ENCODE measurements around the gene DTWD2.

The DTWD2 gene

GRCh38 chr5:118987988-118988865 is at the start of gene DTWD2:
DTWD2 (minus strand) TSS chr5:118988547; CDS start chr5:118988511, 36 bp downstream.
- DNase-seq (peak; percentile 95), ATAC-seq (replicated peaks) (peak; percentile 93 to 94)
- Mint-ChIP-seq H3K4me3 (peak within 1 kb of the TSS; percentile 84 to 88), H3K27ac (peak within 1 kb of the TSS; percentile 84), H3K4me1 (peaks cover 7 to 32% of the 10 kb centered on the region in 2 donors), H3K36me3 (peaks cover 0 to 3% of the 10 kb centered on the region in 2 donors), H3K9me3 (no peaks in the 10 kb centered on the region), H3K27me3 (no peaks in the 10 kb centered on the region)

- no peaks in the 10 kb centered on the region for H3K27me3 Mint-ChIP-seq
- H3K4me1 Mint-ChIP-seq = peaks cover 5 to 14% of the 10 kb centered on the region in 2 donors
- ATAC-seq (replicated peaks) (no peak), DNase-seq (no peak)
- no peak overlapping the region for H3K27ac Mint-ChIP-seq
- no peaks in the 10 kb centered on the region for H3K9me3 Mint-ChIP-seq
- no peak overlapping the region for H3K4me3 Mint-ChIP-seq
- H3K36me3 Mint-ChIP-seq = peaks cover 0 to 1% of the 10 kb centered on the region in 2 donors
These were observed 49.3 kb upstream of the DTWD2 start for GRCh38 chr5:119037496-119038215.

- DNase-seq (no peak), ATAC-seq (replicated peaks) (no peak)
- Mint-ChIP-seq H3K27ac (no peak overlapping the region), H3K27me3 (no peaks in the 10 kb centered on the region), H3K36me3 (peaks cover 0 to 1% of the 10 kb centered on the region in 2 donors), H3K4me1 (peaks cover 12 to 26% of the 10 kb centered on the region in 2 donors), H3K9me3 (peaks cover 0 to 3% of the 10 kb centered on the region in 2 donors), H3K4me3 (no peak overlapping the region)
These were observed 47.9 kb upstream of the DTWD2 start for GRCh38 chr5:119036101-119036762.

GRCh38 chr5:119033135-119033534 is 44.8 kb upstream of the DTWD2 start:
- Mint-ChIP-seq H3K4me3 (no peak overlapping the region), H3K27me3 (no peaks in the 10 kb centered on the region), H3K4me1 (peaks cover 21 to 49% of the 10 kb centered on the region in 2 donors), H3K36me3 (no peaks in the 10 kb centered on the region), H3K27ac (peak overlapping the region; percentile 51), H3K9me3 (peaks cover 0 to 3% of the 10 kb centered on the region in 2 donors)
- no peak for ATAC-seq (replicated peaks)
- DNase-seq = no peak

GRCh38 chr5:119032656-119033055 is 44.3 kb upstream of the DTWD2 start:
- H3K4me3 Mint-ChIP-seq = peak overlapping the region; percentile 49 to 53
- H3K27ac Mint-ChIP-seq = peak overlapping the region; percentile 80
- ATAC-seq (replicated peaks) (peak; percentile 35 to 52), DNase-seq (no peak)
- H3K27me3 Mint-ChIP-seq = no peaks in the 10 kb centered on the region
- no peaks in the 10 kb centered on the region for H3K36me3 Mint-ChIP-seq
- peaks cover 22 to 51% of the 10 kb centered on the region in 2 donors for H3K4me1 Mint-ChIP-seq
- H3K9me3 Mint-ChIP-seq = peaks cover 0 to 3% of the 10 kb centered on the region in 2 donors

- Mint-ChIP-seq H3K27ac (peak overlapping the region; percentile 92), H3K9me3 (peaks cover 0 to 3% of the 10 kb centered on the region in 2 donors), H3K36me3 (no peaks in the 10 kb centered on the region), H3K4me3 (peak overlapping the region; percentile 47 to 69), H3K4me1 (peaks cover 22 to 51% of the 10 kb centered on the region in 2 donors), H3K27me3 (no peaks in the 10 kb centered on the region)
- ATAC-seq (replicated peaks) (peak; percentile 87 to 93), DNase-seq (peak; percentile 68)
These were observed 43.6 kb upstream of the DTWD2 start for GRCh38 chr5:119031905-119032304.

- H3K4me3 Mint-ChIP-seq = peak overlapping the region; percentile 62 to 69
- H3K36me3 Mint-ChIP-seq = no peaks in the 10 kb centered on the region
- H3K4me1 Mint-ChIP-seq = peaks cover 22 to 50% of the 10 kb centered on the region in 2 donors
- ATAC-seq (replicated peaks) (peak; percentile 55 to 65), DNase-seq (no peak)
- no peaks in the 10 kb centered on the region for H3K27me3 Mint-ChIP-seq
- H3K27ac Mint-ChIP-seq = peak overlapping the region; percentile 92
- peaks cover 0 to 3% of the 10 kb centered on the region in 2 donors for H3K9me3 Mint-ChIP-seq
These were observed 42.9 kb upstream of the DTWD2 start for GRCh38 chr5:119031011-119031886.

- H3K36me3 Mint-ChIP-seq = peaks cover 0 to 4% of the 10 kb centered on the region in 2 donors
- H3K27ac Mint-ChIP-seq = peak overlapping the region; percentile 82
- DNase-seq = no peak
These were observed 40.2 kb upstream of the DTWD2 start for GRCh38 chr5:119028575-119028974.

GRCh38 chr5:119022773-119023172 is 34.4 kb upstream of the DTWD2 start:
- ATAC-seq (replicated peaks) = peak; percentile 19 to 29
- Mint-ChIP-seq H3K36me3 (peaks cover 0 to 4% of the 10 kb centered on the region in 2 donors), H3K4me3 (no peak overlapping the region), H3K27ac (peak overlapping the region; percentile 68), H3K4me1 (peaks cover 28 to 58% of the 10 kb centered on the region in 2 donors), H3K27me3 (no peaks in the 10 kb centered on the region), H3K9me3 (peaks cover 0 to 2% of the 10 kb centered on the region in 2 donors)
- DNase-seq = no peak

More at GRCh38 chr5:119028575-119028974, 40.2 kb upstream of the DTWD2 start:
- H3K4me1 Mint-ChIP-seq = peaks cover 29 to 52% of the 10 kb centered on the region in 2 donors
- peak overlapping the region; percentile 44 to 49 for H3K4me3 Mint-ChIP-seq
- H3K27me3 Mint-ChIP-seq = no peaks in the 10 kb centered on the region
- peak; percentile 47 to 51 for ATAC-seq (replicated peaks)
- H3K9me3 Mint-ChIP-seq = peaks cover 0 to 5% of the 10 kb centered on the region in 2 donors

- Mint-ChIP-seq H3K36me3 (peaks cover 0 to 4% of the 10 kb centered on the region in 2 donors), H3K9me3 (peaks cover 0 to 2% of the 10 kb centered on the region in 2 donors), H3K27ac (peak overlapping the region; percentile 68), H3K4me1 (peaks cover 29 to 61% of the 10 kb centered on the region in 2 donors), H3K4me3 (peak overlapping the region in 1 of 2 donors; percentile 2), H3K27me3 (no peaks in the 10 kb centered on the region)
- ATAC-seq (replicated peaks) (peak; percentile 65 to 71), DNase-seq (no peak)
These were observed 33.8 kb upstream of the DTWD2 start for GRCh38 chr5:119022017-119022745.

GRCh38 chr5:119021149-119021732 is 32.9 kb upstream of the DTWD2 start:
- H3K9me3 Mint-ChIP-seq = peaks cover 0 to 5% of the 10 kb centered on the region in 2 donors
- ATAC-seq (replicated peaks) (no peak), DNase-seq (no peak)
- H3K36me3 Mint-ChIP-seq = peaks cover 0 to 4% of the 10 kb centered on the region in 2 donors
- H3K27me3 Mint-ChIP-seq = no peaks in the 10 kb centered on the region
- H3K27ac Mint-ChIP-seq = peak overlapping the region; percentile 70
- no peak overlapping the region for H3K4me3 Mint-ChIP-seq
- peaks cover 32 to 69% of the 10 kb centered on the region in 2 donors for H3K4me1 Mint-ChIP-seq

- Mint-ChIP-seq H3K36me3 (no peaks in the 10 kb centered on the region), H3K4me1 (peaks cover 34 to 82% of the 10 kb centered on the region in 2 donors), H3K27me3 (no peaks in the 10 kb centered on the region), H3K9me3 (peaks cover 0 to 3% of the 10 kb centered on the region in 2 donors), H3K4me3 (no peak overlapping the region), H3K27ac (peak overlapping the region; percentile 25)
- ATAC-seq (replicated peaks) (no peak), DNase-seq (no peak)
These were observed 31.6 kb upstream of the DTWD2 start for GRCh38 chr5:119019949-119020348.

All from stimulated activated naive B cell treated with anti-CD40 and anti-IgM and Interleukin-4, amounts not matched to agents 10 μg/mL and 1 μg/mL and 100 μg/mL, for 72 hours (primary cell).